ENCODE results near the gene ARHGDIB. TPM values are rescaled to one million over a fixed set of nuclear protein-coding genes. Genes with fewer than 3 reads are reported as not detected.

The ARHGDIB gene
- total and polyA plus RNA-seq, 10 of the 15 experiments (the other 5 are each of a cell fraction or from before 2014, with no cell fraction given): 796 to 2,849 (median 1,346) TPM

- FAIRE-seq: peak; percentile 47
- H3K27ac ChIP-seq (ENCODE audit: control insufficient read depth, insufficient read depth): peak overlapping the region; percentile 94
- no peaks in the 10 kb centered on the region for H3K27me3 ChIP-seq (replicated peaks in 1 of 2; ENCODE audit: control insufficient read depth in 2 of 2, insufficient read depth in 2 of 2, low read length in 1 of 2)
- peak overlapping the region; percentile 97 for H3K9ac ChIP-seq (ENCODE audit: control insufficient read depth, insufficient read depth, low read length)
- in situ Hi-C loops (cut with MboI): loop anchor here (10.0 to 25.0 kb wide), 3 partner anchors 181 to 569 kb away; a partner anchor contains a TSS
- ChIA-PET RAD21 (ENCODE audit: unreplicated experiment) (interaction anchor here (0.9 to 4.4 kb wide), 4 partner anchors 8 to 185 kb away, joined by 3 to 24 read pairs (median 4); a partner anchor contains a TSS), POLR2A (interaction anchor here (0.8 to 1.2 kb wide), 3 partner anchors 24 to 186 kb away, joined by 3 to 4 read pairs (median 3); a partner anchor contains a TSS), SMC1A (ENCODE audit: uncharacterized antibody, unreplicated experiment) (interaction anchor here (1.1 to 4.5 kb wide), 8 partner anchors 8 to 776 kb away, joined by 3 to 33 read pairs (median 4); partner anchors contain the start of gene ERP27), CTCF (interaction anchor here (1.0 to 2.1 kb wide), 2 partner anchors 10 to 39 kb away, joined by 5 read pairs; no protein-coding TSS in a partner anchor)
- intact Hi-C loops (cut with micrococcal nuclease; ENCODE audit: unreplicated experiment): loop anchor here (5.0 to 10.0 kb wide), 3 partner anchors 341 to 829 kb away; partner anchors contain the start of gene EPS8
- H3K9me3 ChIP-seq (replicated peaks; ENCODE audit: control insufficient read depth, insufficient read depth, low read length): no peaks in the 10 kb centered on the region
- peak; percentile 50 for ATAC-seq
- under 1% methylated on average over 9 of the region's 9 CpGs for WGBS (ENCODE audit: insufficient coverage, insufficient replicate concordance, low lambda C conversion rate, missing lambda C conversion rate)
- peak overlapping the region; percentile 48 for H2AFZ ChIP-seq (ENCODE audit: control insufficient read depth, low read depth, low read length)
- peak overlapping the region; percentile 80 for H3K4me3 ChIP-seq
- H3K36me3 ChIP-seq (ENCODE audit: control insufficient read depth in 2 of 2, insufficient read depth in 2 of 2, low read length in 1 of 2): no peaks in the 10 kb centered on the region; a peak in 1 of 4 replicates
- BruUV-seq (replicated peaks): no TSS peak
- H3K4me1 ChIP-seq (ENCODE audit: control insufficient read depth, insufficient read depth, low read length): peaks cover 29% of the 10 kb centered on the region
- H3K4me2 ChIP-seq (ENCODE audit: control insufficient read depth, insufficient read depth): peak overlapping the region; percentile 85
- H3K79me2 ChIP-seq (ENCODE audit: control insufficient read depth, insufficient read depth, low read length): peaks cover 100% of the 10 kb centered on the region
- H4K20me1 ChIP-seq (ENCODE audit: control insufficient read depth, insufficient read depth): no peaks in the 10 kb centered on the region
- peak; percentile 76 for DNase-seq (ENCODE audit: low read depth, low spot score)
- no peak for TF ChIP-seq TARDBP (IDR thresholded peaks at IDR 0.05; ENCODE audit: borderline replicate concordance)
- TF ChIP-seq, protein P1, sequence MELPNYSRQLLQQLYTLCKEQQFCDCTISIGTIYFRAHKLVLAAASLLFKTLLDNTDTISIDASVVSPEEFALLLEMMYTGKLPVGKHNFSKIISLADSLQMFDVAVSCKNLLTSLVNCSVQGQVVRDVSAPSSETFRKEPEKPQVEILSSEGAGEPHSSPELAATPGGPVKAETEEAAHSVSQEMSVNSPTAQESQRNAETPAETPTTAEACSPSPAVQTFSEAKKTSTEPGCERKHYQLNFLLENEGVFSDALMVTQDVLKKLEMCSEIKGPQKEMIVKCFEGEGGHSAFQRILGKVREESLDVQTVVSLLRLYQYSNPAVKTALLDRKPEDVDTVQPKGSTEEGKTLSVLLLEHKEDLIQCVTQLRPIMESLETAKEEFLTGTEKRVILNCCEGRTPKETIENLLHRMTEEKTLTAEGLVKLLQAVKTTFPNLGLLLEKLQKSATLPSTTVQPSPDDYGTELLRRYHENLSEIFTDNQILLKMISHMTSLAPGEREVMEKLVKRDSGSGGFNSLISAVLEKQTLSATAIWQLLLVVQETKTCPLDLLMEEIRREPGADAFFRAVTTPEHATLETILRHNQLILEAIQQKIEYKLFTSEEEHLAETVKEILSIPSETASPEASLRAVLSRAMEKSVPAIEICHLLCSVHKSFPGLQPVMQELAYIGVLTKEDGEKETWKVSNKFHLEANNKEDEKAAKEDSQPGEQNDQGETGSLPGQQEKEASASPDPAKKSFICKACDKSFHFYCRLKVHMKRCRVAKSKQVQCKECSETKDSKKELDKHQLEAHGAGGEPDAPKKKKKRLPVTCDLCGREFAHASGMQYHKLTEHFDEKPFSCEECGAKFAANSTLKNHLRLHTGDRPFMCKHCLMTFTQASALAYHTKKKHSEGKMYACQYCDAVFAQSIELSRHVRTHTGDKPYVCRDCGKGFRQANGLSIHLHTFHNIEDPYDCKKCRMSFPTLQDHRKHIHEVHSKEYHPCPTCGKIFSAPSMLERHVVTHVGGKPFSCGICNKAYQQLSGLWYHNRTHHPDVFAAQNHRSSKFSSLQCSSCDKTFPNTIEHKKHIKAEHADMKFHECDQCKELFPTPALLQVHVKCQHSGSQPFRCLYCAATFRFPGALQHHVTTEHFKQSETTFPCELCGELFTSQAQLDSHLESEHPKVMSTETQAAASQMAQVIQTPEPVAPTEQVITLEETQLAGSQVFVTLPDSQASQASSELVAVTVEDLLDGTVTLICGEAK (IDR thresholded peaks at IDR 0.05; ENCODE audit: borderline replicate concordance): no peak
- TF ChIP-seq RBBP5 (conservative IDR thresholded peaks at IDR 0.05): no peak
- no peak for TF ChIP-seq FOS (IDR thresholded peaks at IDR 0.05; ENCODE audit: borderline replicate concordance, extremely low read depth, insufficient read length)
- no peak; the same call in 1 of the 2 replicates for TF ChIP-seq NFXL1 (IDR thresholded peaks at IDR 0.05; ENCODE audit: borderline replicate concordance)
- no peak for TF ChIP-seq RAD21 (IDR thresholded peaks at IDR 0.05; ENCODE audit: insufficient read depth, low read depth, low read length)
- no peak for TF ChIP-seq FOXK2 (IDR thresholded peaks at IDR 0.05)
- no peak for TF ChIP-seq PAX8 (IDR thresholded peaks at IDR 0.05)
- TF ChIP-seq SUPT20H (IDR thresholded peaks at IDR 0.05; ENCODE audit: borderline replicate concordance, control insufficient read depth, low read depth, low read length): no peak
- no peak for TF ChIP-seq CBX3 (IDR thresholded peaks at IDR 0.05; ENCODE audit: borderline replicate concordance, low read depth)
- TF ChIP-seq POLR2A (IDR thresholded peaks at IDR 0.05; ENCODE audit: low read depth, low read length): peak; percentile 54; the same call in 1 of the 2 replicates
- 0 out of 4 replicates have a peak, but pooled peaks of 1 of the 2 experiments have one; percentile 24 for TF ChIP-seq BHLHE40 (IDR thresholded peaks at IDR 0.05; ENCODE audit: borderline replicate concordance in 1 of 2, low read depth in 2 of 2, low read length in 1 of 2)
- TF ChIP-seq, protein P2, sequence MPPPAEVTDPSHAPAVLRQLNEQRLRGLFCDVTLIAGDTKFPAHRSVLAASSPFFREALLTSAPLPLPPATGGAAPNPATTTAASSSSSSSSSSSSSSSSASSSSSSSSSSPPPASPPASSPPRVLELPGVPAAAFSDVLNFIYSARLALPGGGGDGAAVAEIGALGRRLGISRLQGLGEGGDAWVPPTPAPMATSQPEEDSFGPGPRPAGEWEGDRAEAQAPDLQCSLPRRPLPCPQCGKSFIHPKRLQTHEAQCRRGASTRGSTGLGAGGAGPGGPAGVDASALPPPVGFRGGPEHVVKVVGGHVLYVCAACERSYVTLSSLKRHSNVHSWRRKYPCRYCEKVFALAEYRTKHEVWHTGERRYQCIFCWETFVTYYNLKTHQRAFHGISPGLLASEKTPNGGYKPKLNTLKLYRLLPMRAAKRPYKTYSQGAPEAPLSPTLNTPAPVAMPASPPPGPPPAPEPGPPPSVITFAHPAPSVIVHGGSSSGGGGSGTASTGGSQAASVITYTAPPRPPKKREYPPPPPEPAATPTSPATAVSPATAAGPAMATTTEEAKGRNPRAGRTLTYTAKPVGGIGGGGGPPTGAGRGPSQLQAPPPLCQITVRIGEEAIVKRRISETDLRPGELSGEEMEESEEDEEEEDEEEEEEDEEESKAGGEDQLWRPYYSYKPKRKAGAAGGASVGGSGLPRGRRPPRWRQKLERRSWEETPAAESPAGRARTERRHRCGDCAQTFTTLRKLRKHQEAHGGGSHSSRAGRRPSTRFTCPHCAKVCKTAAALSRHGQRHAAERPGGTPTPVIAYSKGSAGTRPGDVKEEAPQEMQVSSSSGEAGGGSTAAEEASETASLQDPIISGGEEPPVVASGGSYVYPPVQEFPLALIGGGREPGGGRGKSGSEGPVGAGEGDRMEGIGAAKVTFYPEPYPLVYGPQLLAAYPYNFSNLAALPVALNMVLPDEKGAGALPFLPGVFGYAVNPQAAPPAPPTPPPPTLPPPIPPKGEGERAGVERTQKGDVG (CRISPR knock-in tag; IDR thresholded peaks at IDR 0.05): no peak
- TF ChIP-seq ZBED1 (IDR thresholded peaks at IDR 0.05; ENCODE audit: borderline replicate concordance): no peak
These were observed 5.1 kb downstream of the ARHGDIB start for GRCh38 chr12:14956024-14956891.

Data from GM12878 (cell line).